Transverse colon (tissue), 4 donors: ENCODE data around the gene NBPF8.
"Not testable (repeated sequence)": the region's sequence is repeated elsewhere in the genome, so short reads cannot be mapped to it uniquely, and the experiment has no call there.

Experiments
- POLR2A ChIP-seq: fragments of 450-650 bp; IDR thresholded peaks from one replicate; pipeline ENCODE4 v1.6.1; 2016; ENCODE audit warnings: antibody characterized with exemption, mild to moderate bottlenecking, moderate library complexity
- POLR2AphosphoS5 ChIP-seq, 3 donors: sonication (generic); formaldehyde crosslinking; IDR thresholded peaks; one replicate each; pipeline ENCODE4 v1.6.1; 2016; ENCODE audit warnings: antibody characterized with exemption in 3 of 3
- TF ChIP-seq, protein P1 (sequence below), 5 experiments: fragments of 200-600 bp in 3 of 5; fragments of 450-650 bp in 2 of 5; sonication (generic) in 3 of 5; IDR thresholded peaks; 1 replicate in 2 of 5; 2 replicates in 3 of 5; pipeline ENCODE4 v1.5.1; 2016 to 2017; ENCODE audit warnings: antibody characterized with exemption in 5 of 5, inconsistent platforms in 3 of 5, mild to moderate bottlenecking in 2 of 5, moderate library complexity in 1 of 5

- TF ChIP-seq, protein P1, sequence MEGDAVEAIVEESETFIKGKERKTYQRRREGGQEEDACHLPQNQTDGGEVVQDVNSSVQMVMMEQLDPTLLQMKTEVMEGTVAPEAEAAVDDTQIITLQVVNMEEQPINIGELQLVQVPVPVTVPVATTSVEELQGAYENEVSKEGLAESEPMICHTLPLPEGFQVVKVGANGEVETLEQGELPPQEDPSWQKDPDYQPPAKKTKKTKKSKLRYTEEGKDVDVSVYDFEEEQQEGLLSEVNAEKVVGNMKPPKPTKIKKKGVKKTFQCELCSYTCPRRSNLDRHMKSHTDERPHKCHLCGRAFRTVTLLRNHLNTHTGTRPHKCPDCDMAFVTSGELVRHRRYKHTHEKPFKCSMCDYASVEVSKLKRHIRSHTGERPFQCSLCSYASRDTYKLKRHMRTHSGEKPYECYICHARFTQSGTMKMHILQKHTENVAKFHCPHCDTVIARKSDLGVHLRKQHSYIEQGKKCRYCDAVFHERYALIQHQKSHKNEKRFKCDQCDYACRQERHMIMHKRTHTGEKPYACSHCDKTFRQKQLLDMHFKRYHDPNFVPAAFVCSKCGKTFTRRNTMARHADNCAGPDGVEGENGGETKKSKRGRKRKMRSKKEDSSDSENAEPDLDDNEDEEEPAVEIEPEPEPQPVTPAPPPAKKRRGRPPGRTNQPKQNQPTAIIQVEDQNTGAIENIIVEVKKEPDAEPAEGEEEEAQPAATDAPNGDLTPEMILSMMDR (IDR thresholded peaks at IDR 0.05): not testable (repeated sequence)
- TF ChIP-seq POLR2AphosphoS5 (IDR thresholded peaks at IDR 0.05); POLR2A: not testable (repeated sequence)
Measured at GRCh38 chr1:120405348-120405747, 9.5 kb upstream of the NBPF8 start.
